GM12878 (cell line): ENCODE measurements around the gene MITF.

Experiments
- BHLHE40 ChIP-seq, 2 experiments: fragments of 450-650 bp in 1 of 2; IDR thresholded peaks; 2 replicates each; pipeline ENCODE4 v1.6.1; 2011 to 2017; ENCODE audit warnings: low read depth in 2 of 2, borderline replicate concordance in 1 of 2, improper control_type of control experiment in 1 of 2, low read length in 1 of 2, mild to moderate bottlenecking in 1 of 2
- KAT2A ChIP-seq: conservative IDR thresholded peaks from 2 replicates; pipeline ENCODE4 v1.6.1; 2011; ENCODE audit warnings: low read depth, low read length; ENCODE audit not compliant: control insufficient read depth
- MYC ChIP-seq: IDR thresholded peaks from 2 replicates; pipeline ENCODE4 v1.6.1; 2011; ENCODE audit warnings: mild to moderate bottlenecking, low read length, moderate library complexity, inconsistent platforms; ENCODE audit not compliant: insufficient read depth, insufficient replicate concordance, insufficient read length, severe bottlenecking
- POLR2AphosphoS5 ChIP-seq: IDR thresholded peaks from 2 replicates; pipeline ENCODE4 v1.6.1; 2011; ENCODE audit warnings: mild to moderate bottlenecking, low read length, inconsistent platforms
- TCF7 ChIP-seq: IDR thresholded peaks from 2 replicates; pipeline ENCODE4 v1.6.1; 2014; ENCODE audit warnings: antibody characterized with exemption, borderline replicate concordance
- ZNF274 ChIP-seq: IDR thresholded peaks from one replicate; pipeline ENCODE4 v1.8.0; 2011; ENCODE audit not compliant: insufficient read length, insufficient read depth
- TF ChIP-seq, protein P1 (sequence below), 3 experiments: IDR thresholded peaks in 2 of 3; conservative IDR thresholded peaks in 1 of 3; 2 replicates each; pipeline ENCODE4 v1.5.1; 2011; ENCODE audit warnings: low read depth in 3 of 3, low read length in 3 of 3, mild to moderate bottlenecking in 3 of 3, control low read depth in 2 of 3, moderate library complexity in 2 of 3, inconsistent platforms in 1 of 3, mixed read lengths in 1 of 3; ENCODE audit not compliant: control insufficient read depth in 2 of 3, insufficient read depth in 1 of 3; ENCODE audit errors: extremely low read depth in 1 of 3

DNA sequence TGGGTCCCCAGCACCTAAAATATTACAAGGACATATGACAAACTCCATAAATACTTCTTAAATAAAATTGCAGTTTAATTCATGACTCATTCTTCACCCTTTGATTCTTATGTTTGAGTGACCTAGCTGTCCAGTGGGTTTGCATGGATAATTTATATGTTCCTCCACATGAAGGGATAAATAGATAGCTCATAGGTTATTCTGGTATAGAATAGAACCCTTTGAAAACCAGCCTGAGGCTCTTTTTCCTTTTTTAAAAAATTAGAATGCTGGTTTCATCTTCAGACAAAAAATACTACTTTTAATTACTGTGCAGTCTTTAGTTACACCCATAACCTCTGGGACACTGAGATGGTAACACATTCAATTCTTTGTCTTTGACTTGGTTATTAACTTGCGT is 163.1 kb downstream of the MITF start:
- TF ChIP-seq, protein P1, sequence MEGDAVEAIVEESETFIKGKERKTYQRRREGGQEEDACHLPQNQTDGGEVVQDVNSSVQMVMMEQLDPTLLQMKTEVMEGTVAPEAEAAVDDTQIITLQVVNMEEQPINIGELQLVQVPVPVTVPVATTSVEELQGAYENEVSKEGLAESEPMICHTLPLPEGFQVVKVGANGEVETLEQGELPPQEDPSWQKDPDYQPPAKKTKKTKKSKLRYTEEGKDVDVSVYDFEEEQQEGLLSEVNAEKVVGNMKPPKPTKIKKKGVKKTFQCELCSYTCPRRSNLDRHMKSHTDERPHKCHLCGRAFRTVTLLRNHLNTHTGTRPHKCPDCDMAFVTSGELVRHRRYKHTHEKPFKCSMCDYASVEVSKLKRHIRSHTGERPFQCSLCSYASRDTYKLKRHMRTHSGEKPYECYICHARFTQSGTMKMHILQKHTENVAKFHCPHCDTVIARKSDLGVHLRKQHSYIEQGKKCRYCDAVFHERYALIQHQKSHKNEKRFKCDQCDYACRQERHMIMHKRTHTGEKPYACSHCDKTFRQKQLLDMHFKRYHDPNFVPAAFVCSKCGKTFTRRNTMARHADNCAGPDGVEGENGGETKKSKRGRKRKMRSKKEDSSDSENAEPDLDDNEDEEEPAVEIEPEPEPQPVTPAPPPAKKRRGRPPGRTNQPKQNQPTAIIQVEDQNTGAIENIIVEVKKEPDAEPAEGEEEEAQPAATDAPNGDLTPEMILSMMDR (IDR thresholded peaks at IDR 0.05 in 2 of 3, conservative IDR thresholded peaks at IDR 0.05 in 1 of 3; ENCODE audit: control insufficient read depth in 2 of 3, extremely low read depth in 1 of 3, insufficient read depth in 1 of 3, low read depth in 3 of 3, low read length in 3 of 3), result no peak
- TF ChIP-seq POLR2AphosphoS5 (no peak), BHLHE40 (IDR thresholded peaks at IDR 0.05; ENCODE audit: borderline replicate concordance in 1 of 2, low read depth in 2 of 2, low read length in 1 of 2) (no peak), KAT2A (no peak), TCF7 (no peak), MYC (no peak), ZNF274 (no peak)
